NK-92 treated with Interleukin-12 subunit alpha and Interleukin-12 subunit beta, amount 100 ng/mL, for 24 hours (cell line): ENCODE results near the gene FIGLA.

ENCODE experiments used
- DNase-seq: peaks from one replicate; lab custom pipeline; 2025; lab: John Stamatoyannopoulos, UW

Gene FIGLA, protein sequence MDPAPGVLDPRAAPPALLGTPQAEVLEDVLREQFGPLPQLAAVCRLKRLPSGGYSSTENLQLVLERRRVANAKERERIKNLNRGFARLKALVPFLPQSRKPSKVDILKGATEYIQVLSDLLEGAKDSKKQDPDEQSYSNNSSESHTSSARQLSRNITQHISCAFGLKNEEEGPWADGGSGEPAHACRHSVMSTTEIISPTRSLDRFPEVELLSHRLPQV

DNA sequence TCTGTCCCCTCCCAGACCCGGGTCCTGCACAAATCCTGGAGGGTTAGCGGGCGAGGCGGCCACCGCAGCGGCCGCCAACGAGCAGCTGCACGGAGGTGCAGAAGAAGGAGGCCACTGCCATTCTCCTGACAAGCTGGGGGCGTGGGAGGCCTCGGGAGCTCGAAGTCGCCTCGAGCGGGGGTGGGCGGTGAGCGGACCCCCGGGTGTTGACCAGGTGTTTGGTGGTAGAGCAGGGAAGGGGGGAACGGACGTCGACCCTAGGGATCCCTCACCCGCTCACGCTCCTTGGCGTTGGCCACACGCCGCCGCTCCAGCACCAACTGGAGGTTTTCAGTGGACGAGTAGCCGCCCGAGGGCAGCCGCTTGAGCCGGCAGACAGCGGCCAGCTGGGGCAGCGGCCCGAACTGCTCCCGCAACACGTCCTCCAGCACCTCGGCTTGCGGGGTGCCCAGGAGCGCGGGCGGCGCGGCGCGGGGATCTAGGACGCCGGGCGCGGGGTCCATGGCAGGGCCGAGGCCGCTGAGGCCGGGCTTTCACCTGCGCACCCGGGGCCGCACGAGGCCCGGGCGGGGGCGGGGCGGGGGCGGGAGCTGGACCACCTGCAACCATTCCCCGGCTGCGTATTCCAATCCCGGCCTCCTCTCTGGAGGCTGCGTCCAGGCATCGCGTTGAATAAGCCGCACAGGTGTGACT lies at the start of gene FIGLA:
Gene FIGLA (minus strand): TSS at position 508 of the 693 bp plus-strand sequence. CDS start 5 bp downstream, at position 503.
- no peak for DNase-seq

DNA sequence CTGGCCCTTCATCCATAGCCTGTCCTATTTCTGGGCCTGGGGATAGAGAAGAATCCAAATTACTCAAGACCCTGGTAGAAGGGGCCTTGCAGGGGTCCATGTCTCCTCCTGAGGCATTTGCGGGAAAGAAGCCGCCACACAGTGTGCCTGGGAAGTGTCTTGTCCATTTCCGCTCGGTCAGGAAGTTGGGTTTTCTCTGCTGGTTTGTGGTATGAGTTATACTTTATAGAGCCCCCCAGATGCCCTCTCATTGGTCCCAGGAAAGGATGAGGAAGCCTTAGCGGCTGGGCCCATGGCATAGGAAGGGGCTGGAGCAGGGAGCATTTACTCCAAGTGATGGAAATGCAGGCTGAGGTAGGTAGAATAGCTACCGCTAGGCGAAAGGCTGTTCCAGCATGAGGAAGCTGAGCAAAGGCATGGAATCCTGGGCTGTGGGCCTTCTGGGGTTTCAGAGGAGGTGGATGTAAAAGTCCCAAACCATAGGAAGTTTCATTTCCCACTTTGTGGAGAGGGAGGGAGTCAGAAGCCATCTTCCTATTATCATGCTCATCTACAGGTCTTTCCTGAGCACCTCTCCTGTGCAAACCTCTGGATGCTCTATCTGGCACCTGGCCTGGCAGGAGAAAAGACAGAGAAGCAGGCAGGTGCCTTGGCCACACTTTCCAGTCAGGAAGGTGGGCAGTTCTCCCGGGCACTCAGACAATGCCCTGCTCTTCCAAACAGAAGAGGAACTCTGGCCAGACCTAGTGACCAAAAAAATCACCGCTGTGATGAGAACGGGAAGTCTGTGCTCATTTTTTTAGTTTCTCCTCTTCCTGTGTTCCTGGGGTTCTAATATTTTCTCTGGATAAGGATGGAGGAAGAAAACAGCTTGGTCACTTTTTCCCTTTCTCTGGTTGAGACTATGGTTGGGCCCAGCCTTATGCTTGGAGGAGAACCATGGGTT lies 47.8 kb upstream of the FIGLA start:
- no peak for DNase-seq

DNA sequence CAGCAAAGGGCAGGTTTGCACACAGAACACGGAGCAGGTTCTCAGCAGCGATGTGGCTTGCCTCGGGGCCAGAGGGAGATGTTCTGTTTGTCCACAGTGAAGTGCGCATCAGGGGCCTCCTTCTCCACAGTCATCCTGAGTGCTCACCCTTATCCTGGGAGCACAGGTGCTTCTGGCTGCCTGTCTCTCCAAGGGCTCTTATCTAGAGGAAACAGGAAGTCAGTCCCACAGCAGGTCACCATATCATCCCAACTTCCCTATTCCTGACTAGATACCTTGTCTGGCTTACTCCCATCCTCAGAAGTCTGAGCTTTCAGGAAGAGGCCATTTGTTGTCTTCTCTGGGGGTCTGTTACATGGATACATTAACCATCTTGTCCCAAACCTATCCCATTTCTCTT lies 45.2 kb upstream of the FIGLA start, which contains the start of gene CD207:
Gene CD207 (minus strand): TSS at position 174 of the 400 bp plus-strand sequence. CDS start 40 bp downstream, at position 134.
- no peak for DNase-seq

DNA sequence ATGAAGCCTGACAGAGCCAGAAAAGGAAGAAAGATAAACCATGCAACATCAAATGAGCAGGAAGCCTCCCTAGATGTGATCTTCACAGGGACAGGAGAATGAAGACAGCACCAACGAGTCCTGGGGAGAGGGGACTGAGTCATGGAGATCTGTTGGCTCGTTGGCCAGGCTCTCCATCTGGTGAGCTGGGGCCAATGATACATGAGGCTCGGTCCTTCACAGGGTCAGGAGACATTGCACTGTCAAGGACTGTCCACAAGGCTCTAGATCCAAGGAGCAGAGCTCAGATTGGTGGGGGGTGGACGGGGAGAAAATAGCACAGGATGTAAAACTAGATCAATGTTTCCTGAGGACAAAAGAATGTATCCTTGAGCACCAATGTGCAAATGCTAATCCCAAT lies 44.4 kb upstream of the FIGLA start:
- DNase-seq = no peak

DNA sequence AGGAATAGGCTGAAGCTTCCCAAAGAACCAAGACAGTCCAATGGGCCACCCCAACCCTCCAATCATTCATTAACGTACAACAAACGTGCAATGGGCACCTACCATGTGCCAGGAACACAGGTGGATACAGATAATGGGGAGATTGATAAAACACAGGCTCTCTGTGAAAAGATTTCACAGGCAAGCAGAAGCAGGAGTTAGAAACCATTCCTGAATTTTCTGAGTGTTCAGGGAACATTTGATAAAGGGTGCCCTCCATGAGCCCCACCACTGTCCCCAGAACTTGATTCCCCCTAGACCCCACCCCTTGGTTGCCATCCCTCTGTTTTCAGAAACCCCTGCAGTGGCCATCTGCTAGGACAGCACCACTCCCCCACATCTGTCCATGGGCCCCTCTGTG lies 43.7 kb upstream of the FIGLA start:
- no peak for DNase-seq

DNA sequence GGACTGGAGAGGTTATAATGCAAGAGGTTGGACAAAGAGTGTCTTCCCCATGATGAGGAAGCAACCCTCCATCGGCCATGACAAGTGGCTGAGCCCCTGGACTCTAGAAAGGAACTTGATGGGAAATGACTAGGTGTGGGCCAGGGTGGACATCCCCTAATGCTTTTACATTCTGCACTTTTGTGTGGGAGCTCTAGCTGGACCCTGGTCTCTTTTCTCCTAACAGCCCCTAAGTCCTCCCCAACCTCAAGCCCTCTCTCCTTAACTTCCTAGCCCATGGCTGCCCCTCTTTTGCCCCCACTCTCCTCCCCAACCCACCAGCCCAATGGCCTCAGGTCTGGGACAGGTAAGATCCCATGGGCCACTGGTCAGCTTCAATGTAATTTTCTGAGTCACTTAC lies 42.8 kb upstream of the FIGLA start:
- DNase-seq = no peak

DNA sequence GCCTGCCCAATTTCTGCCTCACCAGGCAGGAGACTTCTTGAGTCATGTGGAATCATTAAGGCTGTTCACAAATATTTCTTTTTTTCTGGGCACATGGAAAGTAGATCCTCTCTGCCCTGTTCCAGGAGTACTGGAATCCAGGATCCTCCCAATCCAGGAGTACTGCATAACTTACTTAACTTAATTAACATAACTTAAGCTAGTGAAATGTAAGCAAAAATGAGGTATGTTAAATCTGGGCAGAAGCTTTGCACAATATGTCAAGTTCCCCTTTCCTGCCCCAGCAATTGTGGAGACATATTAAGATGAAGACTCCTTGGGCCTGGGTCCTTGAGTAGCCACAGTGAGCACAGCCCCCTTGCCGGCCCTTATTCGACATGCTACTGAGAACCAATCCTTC lies 41.9 kb upstream of the FIGLA start:
- no peak for DNase-seq

DNA sequence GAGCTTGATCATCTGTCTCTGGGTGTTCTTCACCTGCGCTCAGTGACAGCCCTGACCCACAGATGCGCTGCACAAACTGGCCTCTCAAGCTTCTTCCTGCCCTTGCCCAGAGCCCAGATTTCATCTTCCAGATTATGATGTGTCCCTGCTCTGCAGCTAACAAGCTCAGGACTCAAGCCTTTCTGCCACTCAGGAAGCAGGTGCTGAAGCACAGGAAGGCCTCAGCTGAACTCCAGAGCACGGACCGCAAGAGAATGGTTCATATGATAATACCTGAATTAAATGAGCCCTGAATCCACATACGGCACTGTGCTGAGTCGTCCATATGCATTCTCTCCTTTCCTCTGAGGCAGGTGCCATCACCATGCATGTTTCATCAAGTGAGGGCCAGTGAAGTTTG lies 41.4 kb upstream of the FIGLA start:
- DNase-seq = no peak

DNA sequence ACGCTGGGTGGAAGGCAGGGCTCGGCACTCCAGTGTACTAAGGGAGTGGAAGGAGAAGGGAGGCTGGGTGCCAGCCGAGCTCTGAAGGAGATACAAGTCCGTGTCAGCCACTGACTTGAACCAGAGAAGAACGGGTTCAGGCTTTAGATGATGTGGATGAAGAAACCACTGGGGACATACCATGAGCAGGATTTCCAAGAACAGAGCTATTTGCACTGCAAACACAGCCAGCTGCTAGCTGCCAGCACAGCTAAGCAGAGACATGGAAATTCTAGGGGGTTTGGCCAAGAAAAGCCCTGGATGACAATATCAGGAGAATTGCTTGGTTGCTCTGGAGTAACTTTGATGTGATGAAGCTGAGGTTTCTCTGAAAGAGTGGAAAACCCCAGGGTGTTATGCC lies 39.9 kb upstream of the FIGLA start:
- no peak for DNase-seq

DNA sequence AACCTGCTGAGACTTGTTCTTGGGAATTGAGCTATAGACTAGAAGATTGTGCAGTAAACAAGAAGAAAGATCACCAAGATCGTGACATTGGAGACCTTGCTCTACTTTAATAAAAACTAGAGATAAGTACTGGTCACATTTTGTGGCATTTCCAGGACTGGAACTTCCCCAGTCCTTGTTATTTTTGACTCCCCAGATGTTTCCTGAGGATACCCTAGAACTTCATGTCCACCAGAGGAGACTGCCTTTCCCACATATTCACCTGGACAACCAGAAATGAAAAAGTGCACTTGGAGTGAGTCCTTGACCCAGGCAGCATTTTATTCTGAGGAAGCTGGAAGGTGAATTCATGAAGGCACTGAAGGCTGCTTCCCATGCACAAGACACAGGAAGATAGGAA lies 39.5 kb upstream of the FIGLA start:
- DNase-seq = no peak

DNA sequence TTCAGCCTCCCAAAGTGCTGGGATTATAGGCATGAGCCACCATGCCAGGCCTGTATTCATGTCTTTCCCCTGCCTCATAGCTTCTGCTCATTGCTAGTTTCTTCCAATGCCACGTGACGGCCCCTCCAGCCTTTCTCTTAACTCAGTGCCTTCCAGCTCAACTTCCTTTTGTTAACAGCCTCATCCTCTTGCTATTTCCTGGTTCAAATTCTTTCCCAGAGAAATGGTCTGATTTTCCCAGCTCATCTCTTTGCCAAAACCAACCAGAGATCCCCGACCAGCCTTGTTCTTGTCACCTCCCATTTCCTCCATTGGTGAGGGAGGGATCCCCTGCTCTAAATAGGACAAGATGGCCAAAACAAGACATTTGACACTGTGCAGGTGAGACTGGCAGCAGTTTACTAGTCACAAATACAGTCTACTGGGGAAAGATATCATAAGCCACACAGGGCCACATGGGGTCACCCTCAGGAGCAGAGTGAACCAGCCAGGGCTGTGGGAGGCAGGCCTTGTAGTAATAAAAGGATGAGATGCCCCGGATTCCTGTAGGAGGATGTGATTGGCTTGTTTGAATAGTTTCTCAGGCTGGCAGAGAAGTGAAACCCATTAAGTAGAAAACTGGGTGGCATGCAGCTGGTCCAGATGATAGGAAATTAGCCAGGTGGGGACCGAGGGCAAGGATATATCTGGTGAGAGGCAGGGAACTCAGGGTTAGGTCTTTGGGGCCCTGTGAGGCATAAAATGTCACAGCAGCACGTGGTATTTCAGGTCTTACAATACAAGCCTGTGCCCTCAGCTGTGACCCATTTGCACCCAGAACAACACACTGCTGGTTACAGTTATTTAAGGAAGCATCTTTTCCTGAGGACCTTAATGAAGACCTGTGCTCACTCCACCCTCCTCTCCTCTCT lies 38.7 kb upstream of the FIGLA start:
- DNase-seq = no peak

DNA sequence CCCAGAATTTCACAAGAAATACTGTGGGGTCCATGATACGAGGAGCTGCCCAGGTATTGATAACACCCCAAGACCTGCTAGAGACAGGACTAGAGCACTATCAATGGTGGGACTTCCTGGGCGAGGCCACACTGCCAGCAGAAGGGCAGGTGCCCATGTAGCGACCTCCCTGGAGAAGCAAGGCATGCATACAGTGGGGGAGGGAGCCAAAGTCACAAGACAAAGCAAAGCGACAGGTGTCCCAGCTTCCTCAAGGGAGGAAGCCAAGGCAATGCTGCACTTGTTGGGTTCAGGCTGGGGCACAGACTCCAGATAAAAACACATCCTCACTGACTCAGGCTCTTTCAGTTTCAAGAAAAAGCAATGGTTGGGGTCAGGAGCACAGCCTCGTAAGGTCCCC lies 37.7 kb upstream of the FIGLA start:
- no peak for DNase-seq

DNA sequence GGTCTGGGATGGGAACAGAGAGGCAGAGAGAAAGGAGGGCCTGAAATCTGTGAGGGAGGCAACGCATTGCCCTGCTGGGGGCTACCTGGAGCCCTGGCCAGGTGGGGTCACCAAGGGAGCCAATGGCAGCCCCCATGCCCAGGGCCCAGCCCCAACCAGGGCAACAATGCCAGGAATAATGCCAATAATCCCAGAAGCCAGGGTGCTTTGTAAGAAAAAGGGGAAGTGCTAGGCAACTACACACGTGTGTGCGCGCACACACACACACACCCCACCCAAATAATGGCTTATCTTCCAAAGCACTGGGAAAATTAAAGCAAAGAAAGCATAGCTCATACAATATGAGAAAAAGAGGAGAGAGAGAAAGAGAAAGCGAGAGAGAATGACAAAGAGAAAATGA lies 36.9 kb upstream of the FIGLA start:
- DNase-seq = no peak

DNA sequence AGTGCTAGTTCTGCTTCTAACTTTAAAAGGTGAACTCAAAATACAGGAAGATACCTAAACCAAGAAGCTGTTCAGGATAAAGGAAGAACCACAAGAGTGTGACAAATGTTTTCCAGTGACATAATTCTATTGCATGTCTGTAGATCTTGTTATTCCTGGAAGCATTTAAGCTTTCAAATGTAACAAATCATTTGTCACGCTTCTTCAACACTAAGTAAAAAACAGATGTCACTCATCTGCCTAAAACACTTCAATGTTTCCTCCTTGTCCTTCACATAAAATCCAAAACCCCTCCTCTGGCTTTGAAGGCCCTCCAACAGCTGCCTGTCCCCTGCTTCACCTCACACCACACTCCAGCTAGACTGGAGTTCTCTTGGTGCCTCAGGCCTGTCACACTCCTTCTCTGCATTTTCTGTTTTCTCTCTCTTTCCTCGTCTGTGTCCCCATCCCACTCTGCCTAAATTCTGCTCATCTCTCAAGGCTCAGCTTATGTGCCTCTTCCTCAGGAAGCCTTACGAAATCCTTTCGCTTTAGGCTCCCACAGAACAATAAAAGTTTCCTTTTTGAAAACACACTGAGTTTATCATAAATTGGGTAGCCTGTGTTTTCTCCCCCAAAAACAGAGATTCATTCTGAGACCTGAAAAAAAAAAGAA lies 36.4 kb upstream of the FIGLA start:
- no peak for DNase-seq

DNA sequence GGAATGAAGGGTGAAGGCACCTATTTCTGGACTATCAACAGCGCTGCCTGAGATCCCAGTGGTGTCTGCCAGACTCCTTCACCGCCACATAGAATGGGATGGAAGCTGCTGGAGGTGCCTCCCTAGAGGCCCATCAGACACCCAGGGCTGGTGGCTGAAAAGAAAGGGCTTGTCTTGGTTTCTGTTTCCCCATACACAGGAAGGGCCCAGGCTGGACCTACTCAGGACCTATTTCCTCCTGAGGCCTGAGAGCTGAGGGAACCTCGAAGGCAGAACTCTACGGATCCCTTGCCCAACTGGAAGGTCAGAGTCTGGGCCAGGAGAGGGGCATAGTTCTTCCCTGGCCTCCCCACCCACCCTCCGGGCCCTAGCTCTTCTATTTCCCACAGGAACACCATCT lies 32.8 kb upstream of the FIGLA start:
- no peak for DNase-seq

DNA sequence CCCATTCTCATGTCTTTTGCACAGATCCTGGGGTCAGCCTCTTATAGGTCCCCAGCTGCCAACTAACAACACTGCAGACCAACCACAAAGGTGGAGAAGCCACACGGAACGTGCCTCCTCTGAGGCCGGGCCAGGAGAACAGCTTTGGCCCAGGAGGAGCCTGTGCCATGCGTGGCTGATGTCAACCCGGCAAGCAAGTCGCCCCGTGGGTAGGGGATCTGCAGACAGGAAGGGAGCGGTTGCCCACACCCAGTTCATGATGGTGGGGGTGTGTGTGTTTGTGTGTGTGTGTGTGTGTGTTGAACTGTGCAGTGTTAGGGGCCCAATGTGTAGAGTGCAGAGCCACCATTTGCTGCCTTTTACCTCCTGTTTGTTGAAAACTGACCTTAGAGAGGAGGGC lies 32.4 kb upstream of the FIGLA start:
- no peak for DNase-seq

DNA sequence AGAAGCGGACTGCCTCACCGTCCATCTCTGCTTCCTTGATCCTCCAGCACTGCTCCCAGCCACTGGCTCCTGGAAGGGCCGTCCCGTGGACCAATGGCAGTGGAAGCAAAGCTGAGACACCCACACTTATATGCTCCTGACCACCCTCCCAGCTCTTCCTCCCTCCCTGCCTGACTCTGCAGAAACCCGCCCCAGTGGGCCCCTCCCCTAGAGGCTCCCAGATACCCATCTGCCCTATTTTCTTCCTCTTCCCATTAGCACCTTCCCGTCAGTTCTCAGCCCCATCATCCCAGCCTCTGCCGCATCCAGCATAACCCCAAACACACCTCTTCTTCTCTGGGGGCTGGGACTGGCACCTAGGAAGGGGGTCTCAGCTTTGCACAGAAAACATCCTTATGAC lies 30.1 kb upstream of the FIGLA start, which contains the start of gene CLEC4F:
Gene CLEC4F (minus strand): TSS at position 101 of the 400 bp plus-strand sequence. CDS start 76 bp downstream, at position 25.
- no peak for DNase-seq

DNA sequence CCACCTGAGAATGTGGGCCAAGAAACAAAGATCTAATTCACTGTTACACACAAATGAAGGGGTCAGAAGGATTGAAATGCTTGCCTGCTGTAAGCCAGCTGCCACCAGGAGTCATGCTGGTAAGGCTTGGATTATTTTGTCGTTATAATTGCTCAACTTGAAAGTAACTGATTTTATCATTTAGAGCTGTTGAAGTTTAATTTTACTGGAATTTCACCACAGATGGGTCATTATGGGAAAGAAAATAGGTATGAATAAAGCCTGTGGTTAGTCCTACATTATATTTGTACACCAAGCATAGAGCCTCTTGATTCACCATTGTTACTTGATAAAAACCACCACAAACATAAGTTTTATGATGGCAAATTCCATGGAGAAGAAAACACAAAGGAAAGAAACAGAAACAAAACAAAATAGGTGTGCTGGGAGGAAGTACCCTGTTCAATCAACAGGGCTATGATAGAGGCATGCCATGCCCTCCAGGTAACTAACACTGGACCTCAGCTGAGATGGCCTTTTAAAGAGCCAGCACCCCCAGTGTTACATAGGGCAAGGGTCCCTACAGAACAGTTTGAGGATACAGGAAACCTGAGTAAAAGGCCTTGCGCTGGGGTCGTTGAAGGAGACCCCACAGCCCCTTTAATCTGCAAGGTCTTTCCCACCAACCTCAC lies 27.0 kb upstream of the FIGLA start:
- DNase-seq = no peak

DNA sequence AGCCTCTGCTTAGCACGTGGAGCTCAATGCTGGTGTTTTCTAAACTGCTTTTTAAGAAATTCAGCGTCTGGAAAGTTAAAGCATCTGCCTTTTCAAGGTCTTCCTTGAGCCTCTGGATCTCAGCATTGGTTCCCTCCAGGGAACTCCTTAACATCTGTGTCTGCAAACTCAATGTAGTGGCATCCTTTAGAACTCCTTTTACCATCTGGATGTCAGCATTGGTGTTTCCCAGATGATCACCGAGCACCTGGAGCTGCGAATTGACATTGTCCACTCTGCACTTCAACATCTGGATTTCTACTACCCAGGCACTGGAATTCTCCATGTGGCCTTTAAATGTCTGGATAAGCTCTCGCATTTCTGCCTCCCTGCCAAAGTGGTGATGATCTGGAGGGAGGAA lies 26.3 kb upstream of the FIGLA start:
- DNase-seq = no peak
